HG02970 (cell line): ENCODE measurements around the gene KANSL1.
"Not testable (repeated sequence)": the region's sequence is repeated elsewhere in the genome, so short reads cannot be mapped to it uniquely, and the experiment has no call there.

Source experiments
- ATAC-seq: cut with Tn5 transposase; IDR thresholded peaks from one replicate; pipeline ENCODE4 v1.9.1; 2021; ENCODE audit warnings: mild to moderate bottlenecking, moderate library complexity, moderate number of reproducible peaks; ENCODE audit not compliant: unreplicated experiment, low FRiP score

KANSL1 gene

GRCh38 chr17:46193151-46193625 is at the start of gene KANSL1:
Gene KANSL1, minus strand, starts transcription at chr17:46193429. Its CDS starts 21,286 bp downstream, at chr17:46172143.
- peak; percentile 64 for ATAC-seq

GRCh38 chr17:46231359-46231758 is 38.1 kb upstream of the KANSL1 start:
- ATAC-seq, result not testable (repeated sequence)

GRCh38 chr17:46225274-46225794 is 32.1 kb upstream of the KANSL1 start:
- ATAC-seq, result peak; percentile 84

GRCh38 chr17:46224864-46225263 is 31.6 kb upstream of the KANSL1 start:
- peak; percentile 36 for ATAC-seq

GRCh38 chr17:46223041-46223440 is 29.8 kb upstream of the KANSL1 start:
- not testable (repeated sequence) for ATAC-seq

GRCh38 chr17:46216682-46217081 is 23.5 kb upstream of the KANSL1 start:
- no peak for ATAC-seq

GRCh38 chr17:46212634-46213435 is 19.6 kb upstream of the KANSL1 start:
- no peak for ATAC-seq

GRCh38 chr17:46208997-46209396 is 15.8 kb upstream of the KANSL1 start:
- ATAC-seq, result no peak

- ATAC-seq, result no peak
Observed at GRCh38 chr17:46205975-46206374, 12.7 kb upstream of the KANSL1 start.

GRCh38 chr17:46202424-46202823 is 9.2 kb upstream of the KANSL1 start:
- no peak for ATAC-seq

GRCh38 chr17:46201491-46201890 is 8.3 kb upstream of the KANSL1 start:
- no peak for ATAC-seq

- ATAC-seq, result no peak
Observed at GRCh38 chr17:46200197-46200596, 7.0 kb upstream of the KANSL1 start.

GRCh38 chr17:46199379-46199778 is 6.2 kb upstream of the KANSL1 start:
- no peak for ATAC-seq

- ATAC-seq, result no peak
Observed at GRCh38 chr17:46198233-46198632, 5.0 kb upstream of the KANSL1 start.

- no peak for ATAC-seq
Observed at GRCh38 chr17:46197530-46197929, 4.3 kb upstream of the KANSL1 start.

GRCh38 chr17:46195939-46196716 is 2.9 kb upstream of the KANSL1 start:
- ATAC-seq, result no peak

- no peak for ATAC-seq
Observed at GRCh38 chr17:46195217-46195855, 2.1 kb upstream of the KANSL1 start.

GRCh38 chr17:46194393-46195216 is 1.4 kb upstream of the KANSL1 start:
- ATAC-seq, result no peak

- peak; percentile 54 for ATAC-seq
Observed at GRCh38 chr17:46193626-46194392, 580 bp upstream of the KANSL1 start.
